Hepatocyte (in vitro differentiated cells): ENCODE measurements around the gene KCNB1. TPM values are rescaled to one million over a fixed set of nuclear protein-coding genes. Genes with fewer than 3 reads are reported as not detected.

Experiments
- DNase-seq: peaks from one replicate; pipeline ENCODE4 v3.0.0-alpha.2; 2016; ENCODE audit warnings: low spot score
- H2AFZ ChIP-seq: fragments of 200-600 bp; sonication (generic); 2 replicates; pipeline ENCODE4 v1.6.0; 2016; ENCODE audit warnings: antibody characterized with exemption, mild to moderate bottlenecking
- H3K27ac ChIP-seq: fragments of 200-600 bp; sonication (generic); 2 replicates; pipeline ENCODE4 v1.5.1; 2016; ENCODE audit warnings: mild to moderate bottlenecking
- H3K27me3 ChIP-seq: fragments of 200-600 bp; sonication (generic); 2 replicates; pipeline ENCODE4 v1.6.1; 2016
- H3K36me3 ChIP-seq: fragments of 200-600 bp; sonication (generic); replicated peaks from 2 replicates; pipeline ENCODE4 v1.5.1; 2016; ENCODE audit warnings: low read depth; ENCODE audit not compliant: insufficient read depth
- H3K4me1 ChIP-seq: fragments of 200-600 bp; sonication (generic); 2 replicates; pipeline ENCODE4 v1.5.1; 2016; ENCODE audit warnings: mild to moderate bottlenecking, moderate library complexity; ENCODE audit not compliant: insufficient read depth
- H3K4me2 ChIP-seq: fragments of 200-600 bp; sonication (generic); 2 replicates; pipeline ENCODE4 v1.6.0; 2016
- H3K4me3 ChIP-seq: fragments of 200-600 bp; sonication (generic); 2 replicates; pipeline ENCODE4 v1.5.1; 2016; ENCODE audit warnings: mild to moderate bottlenecking
- H3K79me2 ChIP-seq: fragments of 200-600 bp; sonication (generic); 2 replicates; pipeline ENCODE4 v1.6.0; 2017; ENCODE audit warnings: mild to moderate bottlenecking
- H3K9me2 ChIP-seq: fragments of 200-600 bp; sonication (generic); replicated peaks from 2 replicates; pipeline ENCODE4 v1.6.0; 2017; ENCODE audit warnings: mild to moderate bottlenecking; ENCODE audit not compliant: insufficient read depth
- H3K9me3 ChIP-seq: fragments of 200-600 bp; sonication (generic); 2 replicates; pipeline ENCODE4 v1.5.1; 2016; ENCODE audit warnings: low read depth, mild to moderate bottlenecking
- H4K20me1 ChIP-seq: fragments of 200-600 bp; sonication (generic); 2 replicates; pipeline ENCODE4 v1.6.0; 2016; ENCODE audit warnings: mild to moderate bottlenecking; ENCODE audit not compliant: insufficient read depth, poor library complexity, severe bottlenecking
- CTCF ChIP-seq: fragments of 200-600 bp; sonication (generic); IDR thresholded peaks from 2 replicates; pipeline ENCODE4 v1.5.1; 2016; ENCODE audit warnings: antibody characterized with exemption, mild to moderate bottlenecking; ENCODE audit not compliant: poor library complexity
- EZH2 ChIP-seq: fragments of 200-600 bp; sonication (generic); IDR thresholded peaks from 2 replicates; pipeline ENCODE4 v1.6.1; 2016; ENCODE audit warnings: antibody characterized with exemption, mild to moderate bottlenecking, borderline replicate concordance
- EZH2phosphoT487 ChIP-seq: fragments of 200-600 bp; sonication (generic); IDR thresholded peaks from one replicate; pipeline ENCODE4 v1.6.1; 2018; ENCODE audit warnings: antibody characterized with exemption, mild to moderate bottlenecking, low read depth, moderate library complexity; ENCODE audit not compliant: unreplicated experiment, severe bottlenecking
- WGBS: methylation state at CpG from one replicate; pipeline ENCODE4 v1.1.6; 2016; ENCODE audit warnings: low lambda C conversion rate; ENCODE audit errors: missing lambda C conversion rate; 5-methylcytosine and 5-hydroxymethylcytosine counted together
- polyA plus RNA-seq: library from polyadenylated mRNA; unstranded; fragments of >200 nt; fragmentation: Nextera tagmentation; extraction: Ambion mirVana; gene quantifications from 2 replicates; pipeline ENCODE4 v1.2.1, GENCODE V29; 2016
- total RNA-seq: library from RNA; depleted of rRNA; stranded (reverse); fragments of >200 nt; gene quantifications from 2 replicates; pipeline ENCODE4 v1.2.3, GENCODE V29; 2014

KCNB1 gene
- total and polyA plus RNA-seq, 2 experiments from 2014 or later = 0.37 to 1.5 TPM

GRCh38 chr20:49417843-49418555, 64.5 kb downstream of the KCNB1 start:
- no peaks in the 10 kb centered on the region for H3K79me2 ChIP-seq
- H3K9me2 ChIP-seq = no peaks in the 10 kb centered on the region
- no peaks in the 10 kb centered on the region for H3K36me3 ChIP-seq
- H3K4me1 ChIP-seq = peaks cover 11% of the 10 kb centered on the region
- no peaks in the 10 kb centered on the region for H3K27me3 ChIP-seq
- no peak for DNase-seq
- no peak overlapping the region for H2AFZ ChIP-seq
- H3K4me3 ChIP-seq = no peak overlapping the region
- H3K4me2 ChIP-seq = no peak overlapping the region
- H4K20me1 ChIP-seq = no peaks in the 10 kb centered on the region
- H3K9me3 ChIP-seq = no peaks in the 10 kb centered on the region
- no peak overlapping the region for H3K27ac ChIP-seq
- 74% methylated on average over 9 of the region's 9 CpGs for WGBS
- TF ChIP-seq EZH2 = no peak

- TF ChIP-seq EZH2phosphoT487 (no peak), EZH2 (no peak), CTCF (no peak)
- no peak overlapping the region for H3K4me3 ChIP-seq
- WGBS = 81% methylated on average over 8 of the region's 8 CpGs
- no peak overlapping the region for H3K27ac ChIP-seq
- H3K9me2 ChIP-seq = no peaks in the 10 kb centered on the region
- H4K20me1 ChIP-seq = no peaks in the 10 kb centered on the region
- H3K36me3 ChIP-seq = no peaks in the 10 kb centered on the region
- H2AFZ ChIP-seq = no peak overlapping the region
- H3K79me2 ChIP-seq = no peaks in the 10 kb centered on the region
- H3K27me3 ChIP-seq = no peaks in the 10 kb centered on the region
- H3K4me1 ChIP-seq = peaks cover 6% of the 10 kb centered on the region
- no peak overlapping the region for H3K4me2 ChIP-seq
- H3K9me3 ChIP-seq = no peaks in the 10 kb centered on the region
- DNase-seq = no peak
These were observed 66.8 kb downstream of the KCNB1 start for GRCh38 chr20:49415668-49416044.

- Histone ChIP-seq H3K79me2 (no peaks in the 10 kb centered on the region), H3K4me3 (no peak overlapping the region), H3K27me3 (no peaks in the 10 kb centered on the region), H3K4me1 (peaks cover 4% of the 10 kb centered on the region), H4K20me1 (no peaks in the 10 kb centered on the region), H3K27ac (no peak overlapping the region), H3K36me3 (no peaks in the 10 kb centered on the region), H3K9me2 (no peaks in the 10 kb centered on the region), H2AFZ (no peak overlapping the region), H3K9me3 (no peaks in the 10 kb centered on the region), H3K4me2 (no peak overlapping the region)
- no peak for TF ChIP-seq CTCF
- TF ChIP-seq EZH2 = no peak
- no peak for TF ChIP-seq EZH2phosphoT487
- 77% methylated on average over 8 of the region's 8 CpGs for WGBS
- DNase-seq = no peak
These were observed 67.3 kb downstream of the KCNB1 start for GRCh38 chr20:49415005-49415667.

- no peak overlapping the region for H3K4me2 ChIP-seq
- H3K4me3 ChIP-seq = no peak overlapping the region
- no peaks in the 10 kb centered on the region for H3K27me3 ChIP-seq
- DNase-seq = no peak
- H2AFZ ChIP-seq = no peak overlapping the region
- H3K9me2 ChIP-seq = no peaks in the 10 kb centered on the region
- H3K9me3 ChIP-seq = no peaks in the 10 kb centered on the region
- TF ChIP-seq EZH2phosphoT487 (no peak), EZH2 (no peak)
- H4K20me1 ChIP-seq = no peaks in the 10 kb centered on the region
- no peaks in the 10 kb centered on the region for H3K79me2 ChIP-seq
- H3K36me3 ChIP-seq = no peaks in the 10 kb centered on the region
- H3K4me1 ChIP-seq = peaks cover 4% of the 10 kb centered on the region
- WGBS = 86% methylated on average over 4 of the region's 4 CpGs
- H3K27ac ChIP-seq = no peak overlapping the region
These were observed 68.8 kb downstream of the KCNB1 start for GRCh38 chr20:49413677-49414076.
